Measurements from ENCODE around the gene CACNA2D3. TPM values are rescaled to one million over a fixed set of nuclear protein-coding genes. Genes with fewer than 3 reads are reported as not detected.

The CACNA2D3 gene
- total RNA-seq, 1 donor from 2014 or later = not detected

DNA sequence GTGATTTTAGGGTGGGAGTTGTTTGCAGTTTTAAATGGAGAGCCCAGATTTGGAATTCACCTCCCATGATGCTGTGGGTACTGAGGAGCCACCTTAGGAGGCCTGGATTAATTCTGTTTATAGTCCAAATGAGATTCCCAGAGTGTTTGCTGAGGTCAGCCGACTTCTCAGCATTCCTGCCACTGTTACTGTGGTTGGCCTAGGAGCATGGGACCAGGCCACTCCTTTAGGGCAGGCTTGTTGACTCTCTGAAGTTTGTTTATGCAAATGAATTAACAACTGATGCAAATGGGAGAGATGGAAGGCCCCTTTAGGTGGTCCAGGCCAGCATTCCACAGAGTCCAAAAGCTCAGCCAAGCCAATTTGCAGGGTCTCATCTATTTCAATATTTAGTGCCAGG, 46.1 kb downstream of the CACNA2D3 start:
- intact Hi-C loops (cut with micrococcal nuclease) = no loop called here

DNA sequence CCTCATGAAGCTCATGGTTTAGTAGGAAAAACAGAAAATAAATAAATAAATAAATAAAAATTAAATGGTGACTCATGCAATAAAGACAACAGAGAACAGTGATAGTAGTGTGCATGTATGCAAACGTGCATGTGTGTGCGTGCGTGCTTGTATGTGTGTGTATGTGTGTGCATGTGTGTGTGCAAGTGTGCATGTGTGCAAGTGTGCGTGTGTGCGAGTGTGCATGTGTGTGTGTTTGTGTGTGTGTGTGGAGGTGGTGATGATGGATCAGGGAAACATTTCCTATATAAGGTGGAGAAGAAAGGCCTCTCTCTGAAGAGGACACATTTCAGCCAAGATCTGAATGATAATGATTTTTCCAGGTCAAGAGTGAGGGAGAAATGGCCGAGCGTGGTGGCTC, 47.2 kb downstream of the CACNA2D3 start:
- intact Hi-C loops (cut with micrococcal nuclease) = no loop called here

DNA sequence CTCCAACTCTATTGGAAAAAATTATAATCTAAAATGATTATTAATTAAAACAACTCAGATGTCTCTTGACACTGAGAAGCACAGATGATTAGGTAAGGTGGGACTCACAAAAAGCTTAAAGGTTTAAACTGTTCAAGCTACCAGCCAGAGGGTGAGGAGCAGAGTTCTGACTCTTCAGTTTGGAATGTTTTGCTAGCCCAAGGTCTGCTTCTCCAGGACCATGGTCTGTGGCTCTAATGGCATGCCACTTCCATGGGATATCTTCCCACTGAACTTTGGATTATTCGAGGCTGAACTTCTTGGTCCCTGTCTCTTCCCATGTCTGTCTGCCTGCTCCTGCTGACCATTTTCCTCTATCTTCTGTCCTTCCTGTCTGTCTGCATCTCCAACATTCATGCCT, 49.2 kb downstream of the CACNA2D3 start:
- intact Hi-C loops (cut with micrococcal nuclease) = no loop called here

DNA sequence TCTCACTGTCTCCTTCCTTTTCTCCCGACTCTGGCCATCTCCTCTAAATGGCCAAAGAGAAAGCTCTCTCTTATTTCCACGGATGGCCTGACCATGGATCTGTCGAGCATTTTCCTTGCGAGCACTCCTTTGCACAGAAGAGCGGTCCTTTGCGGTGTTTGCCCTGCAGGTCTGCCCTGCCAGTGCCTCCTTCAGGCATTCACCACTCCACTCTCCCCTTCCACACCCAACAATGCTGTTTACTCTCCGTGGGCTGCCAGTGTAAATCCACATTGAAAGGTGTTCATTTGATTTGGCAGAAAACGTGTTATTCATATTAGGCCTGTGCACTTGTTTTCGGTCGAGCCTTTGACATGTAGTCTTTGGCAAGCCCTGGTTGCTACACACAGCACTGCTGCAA, 49.6 kb downstream of the CACNA2D3 start:
- intact Hi-C loops (cut with micrococcal nuclease) = no loop called here

DNA sequence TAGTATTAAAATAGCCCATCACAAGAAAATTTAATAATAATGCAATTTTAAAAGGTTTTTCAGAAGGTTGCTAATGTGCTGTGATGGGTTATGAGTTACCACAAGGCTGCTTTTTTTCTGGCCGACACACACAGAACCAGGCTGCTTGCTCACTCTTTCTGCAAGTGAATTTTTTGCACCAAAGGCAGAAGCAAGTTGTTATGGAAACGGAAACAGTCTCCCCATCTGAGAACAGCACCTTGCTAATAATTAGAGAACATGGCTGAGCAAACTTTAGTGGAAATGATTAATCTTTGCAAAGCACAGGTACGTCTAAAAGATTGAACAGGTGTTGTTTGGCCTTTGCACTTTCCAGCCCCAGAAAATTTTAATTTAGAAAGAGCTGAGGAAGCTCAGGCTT, 51.0 kb downstream of the CACNA2D3 start:
- intact Hi-C loops (cut with micrococcal nuclease) = no loop called here

DNA sequence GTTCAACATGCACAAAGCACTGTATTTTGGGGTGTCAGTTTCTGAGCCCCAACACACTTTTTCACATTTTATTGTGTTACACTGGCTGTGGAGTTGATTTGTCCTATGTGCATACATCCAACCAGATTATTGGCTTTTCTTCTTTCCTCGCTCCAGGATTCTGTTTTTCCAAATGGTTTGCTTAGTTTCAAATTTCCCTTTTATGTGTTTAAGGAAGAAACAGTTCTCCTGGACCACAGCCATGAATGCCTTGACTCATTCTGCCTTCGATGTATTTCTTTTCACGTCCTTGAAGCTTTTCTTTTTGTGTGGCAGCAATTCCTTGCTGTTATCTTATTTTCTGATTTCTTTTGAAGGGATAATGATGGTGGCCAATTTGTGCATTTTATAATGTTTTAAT, 53.8 kb downstream of the CACNA2D3 start:
- intact Hi-C loops (cut with micrococcal nuclease) = no loop called here

DNA sequence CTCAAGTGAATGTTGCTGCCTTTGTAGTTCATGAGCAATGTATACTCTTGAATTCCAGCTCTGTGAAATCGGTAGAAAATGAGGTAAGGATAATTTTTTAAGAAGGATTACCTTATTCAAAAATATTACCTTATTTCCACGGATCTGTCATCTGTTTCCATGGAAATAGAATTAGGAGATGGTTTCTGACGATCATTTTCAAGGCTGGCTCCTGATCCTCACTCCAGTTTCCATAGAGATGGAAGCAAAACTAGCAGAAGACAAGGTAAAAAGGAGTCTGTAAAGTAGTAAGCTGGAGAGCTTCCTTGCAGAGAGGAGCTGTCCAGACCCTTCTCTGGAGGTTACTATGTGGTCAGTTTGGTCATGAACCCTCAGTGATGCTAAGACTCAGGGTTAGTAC, 55.5 kb downstream of the CACNA2D3 start:
- intact Hi-C loops (cut with micrococcal nuclease) = no loop called here

DNA sequence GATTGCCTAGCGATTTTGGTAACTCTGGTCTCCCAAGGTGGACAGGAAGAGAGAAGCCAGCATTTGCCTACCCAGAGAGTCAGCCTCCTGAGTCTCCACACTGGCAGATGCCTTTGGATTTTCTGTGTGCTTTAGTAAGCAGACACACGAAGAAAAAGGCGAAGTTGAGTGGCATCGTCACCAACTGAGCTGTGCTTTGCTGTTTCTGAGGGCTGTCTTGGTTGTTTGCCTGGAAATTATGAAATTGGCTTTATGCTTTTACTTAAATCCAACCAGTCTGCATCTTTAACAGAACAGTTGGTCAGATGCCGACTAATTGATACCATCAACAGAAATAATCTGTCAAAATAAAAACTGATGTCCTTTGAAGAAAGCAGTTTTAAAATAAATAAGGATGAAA, 56.0 kb downstream of the CACNA2D3 start:
- intact Hi-C loops (cut with micrococcal nuclease) = no loop called here

DNA sequence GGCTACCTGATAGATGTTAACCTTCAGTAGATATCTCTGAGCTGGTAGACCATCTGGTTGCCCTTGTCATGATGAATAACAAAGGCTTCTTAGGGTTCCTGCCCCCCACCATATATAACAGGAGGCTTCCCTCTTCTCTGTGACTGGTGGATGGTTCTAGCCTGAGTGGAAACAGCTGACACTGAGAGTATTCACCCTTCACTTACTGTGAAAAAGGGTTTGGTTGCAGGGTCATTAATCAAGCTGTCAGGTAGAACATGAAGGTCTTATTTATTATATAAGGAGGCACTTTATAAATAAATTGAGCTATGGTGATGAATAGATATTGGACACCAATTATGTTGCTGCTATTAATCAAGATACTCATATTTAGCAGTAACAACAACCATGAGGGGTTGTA, 58.6 kb downstream of the CACNA2D3 start:
- intact Hi-C loops (cut with micrococcal nuclease) = no loop called here

DNA sequence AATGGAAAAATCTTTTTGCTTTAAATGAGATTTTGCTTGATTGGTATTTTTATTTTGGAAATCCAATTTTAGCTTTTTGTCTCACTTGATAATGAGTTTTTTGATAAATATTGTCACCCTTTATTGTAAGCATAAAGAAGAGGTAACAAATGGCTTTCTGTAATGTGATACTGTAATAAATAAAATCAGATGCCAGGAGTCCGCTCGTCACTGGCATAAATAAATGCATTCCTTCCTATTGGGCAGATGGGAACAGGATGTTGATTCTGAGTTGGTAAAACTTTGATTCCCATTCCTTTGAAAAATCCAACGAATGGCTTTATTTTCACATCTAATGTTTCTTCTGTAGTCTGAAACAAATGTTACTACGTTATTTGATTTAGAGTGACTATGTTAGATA, 59.9 kb downstream of the CACNA2D3 start:
- intact Hi-C loops (cut with micrococcal nuclease) = no loop called here

DNA sequence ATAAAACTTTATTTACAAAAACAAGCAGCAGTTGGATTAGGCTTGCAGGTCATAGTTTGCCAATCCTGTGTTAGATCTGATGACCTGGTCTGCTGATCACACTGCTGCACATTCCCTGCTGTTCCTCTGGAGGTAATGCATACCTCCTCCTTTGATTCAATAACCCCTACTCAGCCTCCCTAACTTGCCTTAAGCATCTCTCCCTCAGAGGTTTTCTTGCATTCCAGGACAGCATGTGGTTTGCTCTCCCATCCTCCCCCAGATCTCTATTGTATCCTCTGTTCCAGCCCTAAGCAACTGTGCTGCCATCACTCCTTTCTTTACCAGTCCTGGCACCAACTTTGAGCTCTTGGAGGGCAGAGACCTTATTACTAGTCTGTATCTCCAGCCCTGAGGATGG, 63.4 kb downstream of the CACNA2D3 start:
- intact Hi-C loops (cut with micrococcal nuclease) = no loop called here

DNA sequence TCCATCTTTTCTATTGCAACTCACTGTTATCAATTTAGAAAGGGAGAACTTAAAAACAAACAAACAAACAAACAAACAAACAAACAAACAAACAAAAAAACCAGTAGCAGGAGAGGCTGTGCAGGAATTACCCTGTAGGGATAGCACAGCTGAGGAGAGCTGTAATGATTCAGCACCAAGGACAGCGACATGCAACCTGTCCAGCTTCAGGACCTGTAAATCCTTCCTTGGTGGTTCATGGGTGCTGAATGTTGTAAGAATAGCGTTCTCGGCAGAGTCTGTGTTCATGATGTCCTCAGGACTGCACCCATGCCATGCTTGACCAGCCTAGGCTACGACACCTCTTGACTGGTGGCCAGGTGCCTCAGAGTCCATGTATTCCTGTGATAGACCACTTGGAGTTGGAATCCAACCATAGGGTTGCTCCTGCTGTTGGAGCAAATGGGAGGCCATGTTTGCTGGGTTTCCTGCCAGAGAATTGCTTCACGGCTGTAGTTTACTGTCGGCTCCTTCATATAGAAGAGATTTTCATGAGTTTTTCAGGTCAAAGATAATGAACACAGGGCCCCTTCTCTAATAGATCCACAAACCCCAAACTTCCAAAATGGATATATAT, 65.9 kb downstream of the CACNA2D3 start:
- intact Hi-C loops (cut with micrococcal nuclease) = no loop called here

DNA sequence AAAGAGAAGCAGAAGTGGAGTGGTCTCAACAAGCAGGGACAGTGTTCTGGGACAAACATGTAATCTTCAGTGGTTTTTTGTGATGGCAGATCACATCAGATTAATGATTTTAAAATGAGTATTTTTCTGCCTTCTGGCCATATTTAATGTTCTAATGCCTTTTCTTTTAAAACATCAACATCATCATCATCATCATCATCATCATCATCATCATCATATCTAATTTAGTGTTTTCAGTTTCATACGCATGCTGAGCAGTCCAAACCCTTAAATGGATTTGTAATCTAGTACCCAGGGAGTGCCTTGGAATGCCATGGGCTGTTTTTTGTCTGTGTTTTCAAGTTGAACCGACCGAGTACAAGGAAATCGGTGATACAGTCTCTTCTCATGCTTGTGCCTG, 68.9 kb downstream of the CACNA2D3 start:
- intact Hi-C loops (cut with micrococcal nuclease) = no loop called here

DNA sequence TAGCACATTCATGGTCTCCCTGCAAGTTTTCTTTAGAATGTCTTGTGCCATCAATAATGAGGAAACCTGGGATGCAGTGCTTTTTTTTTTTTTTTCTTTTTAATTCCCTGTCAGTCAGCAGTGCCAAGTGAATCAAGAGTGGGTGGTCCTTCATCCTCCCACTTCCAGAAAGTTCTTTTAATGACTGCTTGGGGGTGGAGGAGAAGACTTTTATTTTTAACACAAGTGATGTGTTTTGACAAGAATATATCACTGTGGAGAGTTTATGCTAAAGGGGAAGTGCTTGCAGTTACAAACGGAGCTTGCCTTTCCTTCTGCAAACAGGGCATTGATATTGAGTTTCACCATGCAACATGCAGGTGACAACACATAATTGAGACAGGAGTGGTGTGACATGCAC, 69.7 kb downstream of the CACNA2D3 start:
- intact Hi-C loops (cut with micrococcal nuclease) = no loop called here

DNA sequence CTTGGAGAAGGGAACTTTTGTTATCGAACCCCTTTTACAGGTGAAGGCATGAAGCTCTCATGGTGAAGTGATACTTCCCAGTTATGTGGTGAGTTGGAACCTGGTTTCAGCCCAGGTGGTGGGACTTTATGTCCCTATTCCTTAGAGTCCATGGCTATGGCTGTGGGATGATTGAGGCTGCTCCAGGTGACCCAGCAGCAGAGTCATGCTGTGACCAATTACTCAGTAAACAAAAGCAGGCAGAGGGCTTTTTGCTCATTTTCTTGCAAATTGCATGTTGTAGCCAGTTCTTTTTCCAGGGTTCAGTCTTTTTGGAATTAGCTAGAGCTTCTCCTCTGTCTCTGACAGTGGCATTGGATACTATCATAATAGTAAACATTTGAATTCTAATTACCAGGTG, 70.7 kb downstream of the CACNA2D3 start:
- intact Hi-C loops (cut with micrococcal nuclease) = no loop called here

DNA sequence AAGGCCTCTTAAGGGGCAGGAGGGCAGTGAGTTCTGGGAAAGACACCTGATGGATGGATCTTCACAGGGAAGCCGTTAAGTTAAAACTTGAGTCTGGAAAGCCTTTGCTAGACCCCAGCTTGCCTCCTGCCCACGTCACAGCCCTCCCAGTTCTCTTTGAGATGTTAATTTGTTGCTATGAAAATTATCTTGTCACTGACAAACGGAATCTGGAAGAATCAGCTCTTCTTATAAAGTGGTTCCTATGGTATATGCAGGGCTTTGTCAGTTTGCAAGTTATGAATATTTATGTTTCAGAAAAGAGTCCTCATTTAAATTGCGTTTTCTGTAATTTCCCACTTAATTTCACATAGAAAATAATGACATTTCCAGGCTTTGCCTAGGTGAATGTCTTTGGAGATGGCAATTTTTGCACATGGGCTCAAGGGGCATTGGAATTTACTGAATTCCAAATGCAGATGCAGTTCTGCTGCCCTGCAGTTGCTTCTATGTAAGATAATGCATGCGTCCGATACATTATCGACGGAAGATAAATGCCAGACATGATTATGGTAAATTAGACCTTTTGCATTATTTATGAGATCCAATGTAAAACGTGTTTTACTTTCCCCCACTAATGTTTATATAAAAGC, 74.1 kb downstream of the CACNA2D3 start:
- intact Hi-C loops (cut with micrococcal nuclease) = no loop called here

DNA sequence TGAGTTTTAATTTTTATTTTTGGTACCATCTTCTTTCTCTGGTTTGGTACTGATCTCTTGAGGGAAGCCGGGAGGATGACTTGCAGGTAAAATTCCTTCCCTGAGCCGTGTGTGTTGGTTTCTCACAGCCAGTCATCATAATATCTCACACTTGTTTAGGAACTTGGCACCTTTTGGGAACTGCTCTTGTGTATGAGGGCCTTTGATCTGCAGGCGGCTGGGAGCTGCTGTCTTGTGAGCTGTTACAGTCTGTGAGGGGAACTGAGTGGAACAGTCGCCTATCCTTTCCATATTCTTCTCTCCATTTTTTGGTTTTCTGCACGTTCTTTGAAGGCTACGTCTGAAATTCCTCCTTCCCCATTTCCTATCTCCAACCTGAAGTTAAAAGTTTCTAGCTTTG, 75.2 kb downstream of the CACNA2D3 start:
- intact Hi-C loops (cut with micrococcal nuclease) = no loop called here

DNA sequence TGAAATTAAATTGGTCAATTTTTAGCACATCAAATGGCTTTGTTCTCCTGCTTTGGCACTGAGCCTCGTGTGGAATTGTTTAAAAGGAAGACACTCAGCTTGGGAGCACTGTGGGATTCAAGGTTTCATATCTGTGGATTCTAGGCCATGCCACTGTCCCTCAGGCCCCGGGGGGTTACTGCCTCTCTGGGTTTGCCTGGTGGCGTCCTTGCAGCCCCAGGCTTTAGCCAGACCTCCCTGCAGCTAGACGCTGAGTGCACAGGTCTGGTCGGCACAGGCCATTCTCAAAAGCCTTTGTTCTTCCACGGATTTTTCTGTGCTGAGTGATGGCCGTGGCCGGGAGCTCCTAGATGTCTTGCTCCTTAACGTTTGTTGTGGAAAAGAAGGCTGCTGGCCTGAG, 76.2 kb downstream of the CACNA2D3 start:
- intact Hi-C loops (cut with micrococcal nuclease) = no loop called here

DNA sequence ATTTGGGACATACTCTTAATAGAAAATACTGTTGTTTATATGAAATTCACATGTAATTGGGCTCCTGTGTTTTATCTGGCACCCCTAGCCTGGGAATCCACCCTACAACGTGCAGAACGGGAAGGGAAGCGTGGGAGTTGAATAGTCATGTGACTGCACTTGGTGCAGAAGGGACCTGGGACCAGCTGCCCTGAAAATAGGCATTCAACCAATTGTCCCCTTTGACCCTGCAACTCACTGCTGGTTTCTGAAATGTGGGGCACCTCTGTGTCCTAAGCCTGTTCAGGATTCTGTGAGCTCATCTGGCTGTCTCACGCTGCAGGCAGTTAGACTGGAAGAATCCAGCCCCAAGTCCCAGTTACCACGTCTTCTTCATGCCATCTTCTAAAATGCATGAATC, 79.7 kb downstream of the CACNA2D3 start:
- intact Hi-C loops (cut with micrococcal nuclease) = no loop called here

DNA sequence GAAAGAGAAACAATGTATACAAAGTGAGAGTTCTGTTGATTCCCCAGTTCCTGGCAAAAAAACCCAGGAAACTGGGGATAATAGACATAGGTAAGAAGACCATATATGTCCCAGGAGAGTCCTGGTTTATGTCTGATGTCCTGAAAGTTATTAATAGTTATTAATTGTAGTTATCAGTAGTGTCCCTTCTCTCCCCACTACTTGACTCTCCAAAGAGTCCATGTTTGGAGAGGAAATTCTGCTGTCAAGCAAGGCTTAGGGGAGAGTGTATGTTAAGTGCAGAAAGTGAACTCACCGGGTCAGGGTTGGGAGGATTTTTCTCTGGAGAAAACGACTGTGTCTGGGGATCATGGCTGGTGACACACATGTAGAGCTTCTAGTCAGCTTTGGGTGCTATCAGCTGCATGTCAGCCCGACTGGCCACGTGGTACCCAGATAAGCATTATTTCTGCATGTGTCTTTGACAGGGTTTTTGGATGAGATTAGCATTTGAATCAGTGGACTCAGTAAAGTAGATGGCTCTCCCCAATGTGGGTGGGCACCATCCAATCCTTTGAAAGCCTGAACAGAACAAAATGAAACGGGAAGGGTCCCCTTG, 80.4 kb downstream of the CACNA2D3 start:
- intact Hi-C loops (cut with micrococcal nuclease) = no loop called here

DNA sequence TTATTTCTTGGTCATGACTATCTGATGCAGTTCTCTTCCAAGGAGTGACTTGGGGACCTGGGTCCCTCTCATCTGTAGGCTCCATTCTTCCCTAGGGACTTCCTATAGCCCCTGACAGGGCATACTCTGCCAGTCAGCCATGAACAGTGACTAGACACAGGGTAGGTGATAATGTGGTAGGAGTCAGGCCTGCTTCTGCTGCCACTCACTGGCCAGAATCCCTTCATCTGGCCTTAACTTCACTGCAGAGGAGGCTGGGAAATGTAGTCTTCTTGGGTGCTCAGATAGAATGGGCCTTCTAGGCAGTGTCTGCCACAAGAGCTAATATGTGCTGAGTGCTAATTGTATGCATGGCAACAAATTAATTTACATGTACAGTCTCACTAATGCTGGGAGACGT, 84.5 kb downstream of the CACNA2D3 start:
- intact Hi-C loops (cut with micrococcal nuclease) = no loop called here

DNA sequence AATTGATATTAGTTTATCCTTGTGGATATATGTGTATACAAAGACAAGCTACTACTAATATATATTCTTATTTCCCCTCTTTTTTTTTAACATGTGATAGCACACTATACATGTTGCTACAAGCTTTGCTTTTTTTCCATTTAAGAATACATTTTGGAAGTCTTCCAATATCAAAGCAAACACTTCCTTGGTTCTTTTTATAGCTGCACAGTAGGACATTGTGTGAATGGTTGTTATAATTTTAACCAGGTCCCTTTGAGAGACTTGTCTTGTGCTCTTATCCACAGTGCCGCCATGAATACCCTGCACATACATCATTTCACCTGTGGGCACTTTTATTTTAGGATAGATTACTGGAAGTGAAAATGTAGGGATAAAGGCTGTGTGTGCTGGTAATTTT, 88.7 kb downstream of the CACNA2D3 start:
- intact Hi-C loops (cut with micrococcal nuclease) = no loop called here

DNA sequence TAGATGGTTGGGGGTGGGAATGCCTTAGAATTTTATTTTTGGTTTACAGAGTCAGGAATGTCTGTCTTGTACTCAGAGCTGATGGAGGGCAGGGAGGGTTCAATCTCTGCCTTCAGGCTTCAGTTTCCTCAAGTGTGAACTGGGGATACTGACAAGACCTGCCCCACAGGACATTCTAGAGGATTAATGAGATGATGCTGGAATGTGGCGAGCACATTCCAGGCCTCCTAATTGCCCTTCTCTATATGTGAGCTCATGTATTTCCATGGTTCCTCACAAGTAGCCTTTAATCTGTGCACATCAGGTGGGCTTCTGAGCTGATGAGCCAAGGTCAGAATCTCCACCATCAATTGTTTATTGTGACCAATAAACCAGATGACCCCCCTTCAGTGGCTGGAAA, 90.4 kb downstream of the CACNA2D3 start:
- intact Hi-C loops (cut with micrococcal nuclease) = no loop called here
